ENCODE data around the gene BCL11B. TPM values are rescaled to one million over a fixed set of nuclear protein-coding genes. Genes with fewer than 3 reads are reported as not detected.

Gene BCL11B
- total and polyA plus RNA-seq, 2 of the 8 experiments (the other 6 are each of a cell fraction or from before 2014, with no cell fraction given): 0.63 to 5.9 TPM

GRCh38 chr14:99268810-99269707 is 2.9 kb downstream of the BCL11B start:
- peak overlapping the region; percentile 6; the same call in 1 of the 2 replicates for H2BK20ac ChIP-seq (ENCODE audit: low read length)
- H3K4ac ChIP-seq (replicated peaks; ENCODE audit: insufficient read length, low read depth, low read length): peak overlapping the region; percentile 58
- H3K79me1 ChIP-seq (ENCODE audit: low read depth, low read length): peaks cover 5% of the 10 kb centered on the region; the same call in 1 of the 2 replicates
- H2BK15ac ChIP-seq (ENCODE audit: low read length): peak overlapping the region; percentile 92; the same call in 1 of the 2 replicates
- no peak overlapping the region for H4K5ac ChIP-seq (ENCODE audit: insufficient read length, low read depth, low read length)
- H3K36me3 ChIP-seq (ENCODE audit: control insufficient read depth in 2 of 4, insufficient read depth in 4 of 4, low read length in 3 of 4): no peaks in the 10 kb centered on the region
- H3K23me2 ChIP-seq (ENCODE audit: low read depth, low read length): peaks cover 18% of the 10 kb centered on the region
- peak; percentile 56 for TF ChIP-seq ASH2L (IDR thresholded peaks at IDR 0.05; ENCODE audit: low read length)
- TF ChIP-seq RBBP5 (IDR thresholded peaks at IDR 0.05; ENCODE audit: borderline replicate concordance, low read depth, low read length): peak; percentile 35; the same call in 1 of the 2 replicates
- no peak; a peak in 1 of 4 replicates for TF ChIP-seq HDAC2 (IDR thresholded peaks at IDR 0.05; ENCODE audit: borderline replicate concordance in 1 of 2, low read depth in 2 of 2, low read length in 2 of 2)
- DNase-seq (ENCODE audit: low read depth in 1 of 2, low spot score in 2 of 2) (no peak), FAIRE-seq (no peak)
- no peaks in the 10 kb centered on the region for H3K9me3 ChIP-seq (ENCODE audit: insufficient read depth in 2 of 2, low read depth in 1 of 2, low read length in 1 of 2)
- H2AK5ac ChIP-seq (ENCODE audit: low read depth, low read length): no peak overlapping the region
- ChIA-PET CTCF (ENCODE audit: partially characterized antibody) (interaction anchor here (0.6 to 4.7 kb wide), 23 partner anchors 8 to 1129 kb away, joined by 3 to 45 read pairs (median 4); no protein-coding TSS in a partner anchor), POLR2A (ENCODE audit: partially characterized antibody) (interaction anchor here (0.6 to 3.4 kb wide), 8 partner anchors 16 to 90 kb away, joined by 3 to 17 read pairs (median 4); no protein-coding TSS in a partner anchor)
- H2BK120ac ChIP-seq (replicated peaks; ENCODE audit: low read depth, low read length): no peak overlapping the region
- peak overlapping the region; percentile 87 to 89 for H3K4me2 ChIP-seq (ENCODE audit: insufficient read depth in 1 of 2, low read depth in 2 of 2, low read length in 2 of 2)
- peak overlapping the region; percentile 55 to 81 (median 77) for H3K4me3 ChIP-seq (ENCODE audit: extremely low read depth in 1 of 4, insufficient read depth in 2 of 4, low read depth in 3 of 4, low read length in 4 of 4)
- H3K23ac ChIP-seq (ENCODE audit: insufficient read length): no peak overlapping the region
- WGBS, 2 experiments (ENCODE audit: extremely low coverage in 1 of 2, insufficient coverage in 1 of 2, insufficient read length in 1 of 2, insufficient replicate concordance in 2 of 2, low coverage in 1 of 2, low lambda C conversion rate in 2 of 2, missing lambda C conversion rate in 1 of 2): 5% methylated on average over 18 of the region's 19 CpGs; no CpG with 5 or more reads in 1 of the 2 experiments
- no peak overlapping the region for H3K14ac ChIP-seq (ENCODE audit: insufficient read length)
- H3K79me2 ChIP-seq (ENCODE audit: control insufficient read depth in 1 of 2, insufficient read depth in 2 of 2, low read length in 2 of 2): peaks cover 0 to 50% of the 10 kb centered on the region in 2 experiments; a peak in 3 of 4 replicates
- peak overlapping the region; percentile 57 for H4K91ac ChIP-seq (replicated peaks; ENCODE audit: insufficient read length, low read length)
- no peak overlapping the region for H3K27ac ChIP-seq (ENCODE audit: low read depth, low read length)
- peak overlapping the region in 1 of 4 experiments; percentile 26; a peak in 1 of 7 replicates for H3K9ac ChIP-seq (replicated peaks in 1 of 4; ENCODE audit: extremely low read depth in 1 of 4, low read depth in 3 of 4, low read length in 3 of 4)
- H3K27me3 ChIP-seq (replicated peaks in 1 of 4; ENCODE audit: control insufficient read depth in 3 of 4, extremely low read depth in 1 of 4, insufficient read depth in 3 of 4, low read length in 3 of 4): peaks cover 0 to 15% (median 4%) of the 10 kb centered on the region in 4 experiments; a peak in 4 of 7 replicates
- peak overlapping the region; percentile 100; the same call in 1 of the 2 replicates for H2BK12ac ChIP-seq (ENCODE audit: low read depth, low read length)
- no peak overlapping the region for H3K56ac ChIP-seq (replicated peaks; ENCODE audit: insufficient read length, low read depth, low read length)
- H2AFZ ChIP-seq (ENCODE audit: low read length): no peak overlapping the region
- H3K18ac ChIP-seq (ENCODE audit: extremely low read depth, low read length): peak overlapping the region; percentile 48; the same call in 1 of the 2 replicates
- H3K4me1 ChIP-seq (replicated peaks in 1 of 4; ENCODE audit: control insufficient read depth in 3 of 4, insufficient read depth in 4 of 4, low read length in 3 of 4): peaks cover 11 to 20% (median 15%) of the 10 kb centered on the region in 4 experiments
- peak overlapping the region; percentile 36; the same call in 1 of the 2 replicates for H2BK5ac ChIP-seq (ENCODE audit: low read depth, low read length)
- H4K8ac ChIP-seq (ENCODE audit: extremely low read depth, insufficient read depth, low read length): no peak overlapping the region
- H4K20me1 ChIP-seq (replicated peaks in 1 of 2; ENCODE audit: control insufficient read depth in 1 of 2, insufficient read depth in 2 of 2, low read length in 2 of 2): peaks cover 0 to 2% of the 10 kb centered on the region in 2 experiments

Data from H1 (cell line).